GM19328 (cell line): Measurements from ENCODE around the gene LRFN4.

ENCODE experiments used
- ATAC-seq: cut with Tn5 transposase; IDR thresholded peaks from one replicate; pipeline ENCODE4 v1.9.1; 2021; ENCODE audit warnings: mild to moderate bottlenecking, moderate library complexity; ENCODE audit not compliant: unreplicated experiment

LRFN4 gene

DNA sequence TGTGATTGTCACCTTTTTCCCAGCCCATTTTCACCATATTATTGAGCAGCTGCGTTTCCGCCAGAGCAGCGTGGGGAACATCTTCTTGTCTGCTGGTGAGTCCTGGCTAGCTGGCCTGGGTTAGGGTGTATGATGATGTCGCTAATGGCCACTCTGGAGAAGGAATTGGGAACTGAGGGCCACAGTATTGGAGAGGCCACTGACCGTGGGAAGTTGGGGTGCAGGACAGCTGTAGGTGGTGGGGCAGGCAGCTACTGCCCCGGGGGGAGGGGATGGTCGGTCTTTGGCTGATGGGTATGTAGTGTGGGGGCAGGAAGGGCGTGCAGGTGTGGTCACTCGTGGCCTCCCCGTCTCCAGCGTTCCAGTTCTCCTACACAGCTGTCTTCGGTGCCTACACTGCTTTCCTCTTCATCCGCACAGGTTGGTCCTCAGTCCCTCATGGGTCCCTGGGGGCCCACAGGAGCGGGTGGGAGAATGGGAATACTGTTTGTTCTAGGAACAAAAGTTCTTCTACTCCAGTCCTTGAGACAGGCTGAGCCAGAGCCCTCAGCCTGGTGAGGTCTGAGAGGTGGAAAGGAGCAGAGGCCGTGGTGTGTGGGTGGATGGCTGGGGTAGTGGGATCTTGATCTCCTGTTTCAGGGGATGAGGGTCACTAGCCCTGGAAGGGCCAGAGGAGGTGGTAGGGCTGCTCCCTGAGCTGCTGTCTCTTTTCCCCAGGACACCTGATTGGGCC, 11.6 kb upstream of the LRFN4 start:
- ATAC-seq, result no peak

GRCh38 chr11:66845876-66846212, 11.0 kb upstream of the LRFN4 start:
- no peak for ATAC-seq

- ATAC-seq, result no peak
These were observed 10.2 kb upstream of the LRFN4 start for GRCh38 chr11:66846671-66847091.

DNA sequence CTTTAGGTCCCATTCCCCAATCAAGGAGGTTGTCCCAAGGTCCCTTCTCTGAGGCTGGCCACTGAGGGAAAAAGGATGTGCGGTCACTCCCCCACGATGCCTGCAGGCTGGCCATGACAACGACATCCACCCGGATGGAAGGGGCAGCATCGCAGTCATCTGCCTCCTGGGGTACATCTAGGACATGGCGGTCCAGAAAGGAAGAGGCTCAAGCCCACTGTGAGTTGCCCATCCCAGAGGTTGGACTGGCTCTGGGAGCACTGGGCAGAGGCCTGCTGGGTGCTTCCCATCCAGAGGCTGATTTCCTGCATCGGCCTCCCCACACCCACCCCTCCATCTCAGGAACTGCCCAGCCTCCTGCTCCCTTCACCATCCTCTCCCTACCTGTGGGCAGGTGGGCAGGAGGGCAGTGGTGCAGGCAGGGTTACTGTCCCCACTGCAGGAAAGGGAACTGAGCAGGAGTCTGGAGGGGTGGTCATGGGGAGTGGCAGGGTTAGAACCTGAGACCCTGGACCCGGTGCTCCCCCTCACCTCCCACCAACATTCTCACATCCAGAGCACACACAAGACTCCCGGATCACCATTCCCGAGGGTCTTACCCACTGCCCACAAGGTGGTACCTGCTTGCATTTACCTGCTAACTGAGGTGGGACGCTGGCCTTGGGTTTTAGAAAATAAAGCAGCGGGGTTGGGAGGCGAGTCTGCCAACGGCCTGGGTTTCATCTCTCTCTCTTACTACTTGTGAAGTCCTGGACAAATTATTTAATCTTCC, 9.2 kb upstream of the LRFN4 start:
- no peak for ATAC-seq

DNA sequence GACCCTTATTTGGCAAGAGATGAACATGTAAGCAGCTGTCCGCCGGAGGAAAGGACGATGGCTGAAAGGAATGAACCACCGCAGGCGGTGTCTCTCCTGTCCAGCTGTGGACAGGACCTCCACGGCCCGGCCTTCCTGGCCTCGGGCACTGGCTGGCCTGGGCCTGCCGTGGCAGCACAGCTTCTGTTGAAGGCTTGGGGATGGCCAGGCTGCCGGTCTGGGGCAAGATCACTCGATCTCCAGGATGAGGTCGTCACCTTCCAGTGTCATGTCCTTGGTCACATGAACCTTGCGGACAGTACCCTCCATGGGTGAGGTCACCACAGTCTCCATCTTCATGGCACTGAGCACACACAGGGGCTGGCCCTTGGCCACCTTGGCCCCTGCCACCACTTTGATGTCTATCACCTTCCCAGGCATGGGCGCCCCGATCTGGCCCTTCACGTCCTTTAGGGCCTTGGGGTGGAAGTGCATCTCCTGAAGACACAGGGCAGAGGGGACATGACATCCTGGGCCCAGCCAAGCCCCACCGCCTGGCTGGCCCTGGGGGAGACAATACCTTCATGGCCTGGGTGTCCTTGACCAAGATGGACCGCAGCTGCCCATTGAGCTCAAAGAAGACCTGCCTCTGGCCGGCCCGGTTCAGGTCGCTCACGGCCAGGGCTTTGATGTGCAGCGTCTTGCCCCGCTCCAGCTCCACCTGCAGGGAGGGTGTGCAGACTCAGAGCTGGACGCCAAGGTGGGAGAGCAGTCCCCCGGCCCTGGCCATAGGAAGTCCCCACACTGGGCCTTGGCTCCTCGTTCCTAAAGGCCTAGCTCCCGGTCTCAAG, 8.0 kb upstream of the LRFN4 start:
- ATAC-seq, result no peak

GRCh38 chr11:66849501-66850234, 7.2 kb upstream of the LRFN4 start:
- ATAC-seq, result no peak

- no peak for ATAC-seq
These were observed 6.7 kb upstream of the LRFN4 start for GRCh38 chr11:66850235-66850587.

DNA sequence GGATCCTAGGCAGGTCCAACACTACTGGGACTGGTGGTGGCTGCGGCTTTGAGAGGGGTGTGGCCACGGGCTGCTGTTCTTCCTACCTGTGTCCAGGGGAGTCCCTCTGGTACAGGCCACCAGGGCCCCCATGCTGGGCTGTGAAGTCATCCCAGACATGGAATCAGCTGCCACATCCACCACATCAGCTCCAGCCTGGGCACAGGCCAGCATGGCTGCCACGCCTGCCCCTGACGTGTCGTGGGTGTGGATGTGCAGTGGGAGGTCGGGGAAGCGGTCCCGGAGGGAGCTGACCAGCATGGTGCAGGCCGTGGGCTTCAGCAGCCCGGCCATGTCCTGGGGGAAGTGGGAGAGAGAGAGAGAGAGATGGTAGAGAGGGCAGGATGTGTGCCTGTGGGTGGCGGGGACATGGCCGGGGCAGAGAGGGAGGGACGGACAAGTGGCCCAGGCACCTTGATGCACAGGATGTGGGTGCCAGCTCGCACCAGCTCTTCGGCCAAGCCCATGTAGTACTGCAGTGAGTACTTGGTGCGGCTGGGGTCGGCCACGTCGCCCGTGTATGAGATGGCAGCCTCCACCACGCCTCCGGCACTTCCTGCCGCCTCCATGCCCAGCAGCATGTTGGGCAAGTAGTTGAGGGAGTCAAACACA, 6.2 kb upstream of the LRFN4 start:
- no peak for ATAC-seq

DNA sequence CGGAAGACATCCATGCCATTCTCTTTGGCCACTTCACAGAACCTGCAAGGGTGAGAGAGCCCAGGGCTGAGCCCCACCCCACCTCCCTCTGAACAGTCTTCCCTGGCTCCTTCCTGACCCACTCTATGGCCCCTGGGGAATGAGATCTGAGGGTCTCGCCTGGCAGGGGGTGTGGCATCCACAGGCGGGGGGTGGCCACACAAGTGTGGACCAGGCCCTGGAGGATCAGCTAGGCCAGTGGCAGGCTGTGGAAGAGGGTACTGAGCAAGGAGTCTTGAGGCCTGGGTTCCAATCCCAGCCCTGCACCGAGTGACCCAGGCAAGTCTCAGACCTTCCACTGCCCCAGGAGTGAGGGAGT, 5.6 kb upstream of the LRFN4 start:
- ATAC-seq, result no peak

DNA sequence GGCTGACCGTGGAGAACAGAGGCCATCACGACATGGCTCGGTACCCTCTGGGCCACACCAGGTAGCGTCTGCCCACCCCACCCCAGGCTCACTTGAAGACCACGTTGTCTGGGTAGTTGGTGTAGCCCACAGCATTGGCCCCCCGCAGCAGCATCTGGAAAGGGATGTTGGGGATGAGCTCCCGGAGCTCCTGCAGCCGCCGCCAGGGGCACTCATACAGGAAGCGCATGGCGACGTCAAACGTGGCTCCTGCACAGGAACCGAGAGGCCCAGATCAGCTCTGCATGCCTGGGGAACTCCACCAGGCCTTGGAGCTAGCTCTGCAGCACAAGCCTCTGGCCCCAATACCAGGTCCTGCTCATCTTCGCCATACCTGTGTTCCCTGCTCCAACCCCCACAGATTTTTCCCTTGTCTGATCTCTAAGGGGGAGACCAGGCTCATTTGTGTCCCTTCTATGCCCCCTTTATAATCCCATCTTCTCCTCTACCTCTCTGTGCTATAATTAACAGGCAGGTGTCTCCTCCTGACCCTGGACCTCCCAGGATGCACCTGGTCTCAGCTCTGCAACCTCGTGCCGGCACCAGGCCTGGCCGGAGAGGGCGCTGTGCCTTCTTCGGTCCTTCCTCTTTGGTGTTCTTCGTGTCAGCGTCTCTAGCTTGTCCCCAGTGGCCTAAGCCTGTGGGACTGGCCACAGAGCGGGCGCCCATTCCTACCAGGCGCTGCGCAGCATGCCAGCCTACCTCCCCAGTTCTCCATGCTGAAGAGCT, 5.0 kb upstream of the LRFN4 start:
- no peak for ATAC-seq

DNA sequence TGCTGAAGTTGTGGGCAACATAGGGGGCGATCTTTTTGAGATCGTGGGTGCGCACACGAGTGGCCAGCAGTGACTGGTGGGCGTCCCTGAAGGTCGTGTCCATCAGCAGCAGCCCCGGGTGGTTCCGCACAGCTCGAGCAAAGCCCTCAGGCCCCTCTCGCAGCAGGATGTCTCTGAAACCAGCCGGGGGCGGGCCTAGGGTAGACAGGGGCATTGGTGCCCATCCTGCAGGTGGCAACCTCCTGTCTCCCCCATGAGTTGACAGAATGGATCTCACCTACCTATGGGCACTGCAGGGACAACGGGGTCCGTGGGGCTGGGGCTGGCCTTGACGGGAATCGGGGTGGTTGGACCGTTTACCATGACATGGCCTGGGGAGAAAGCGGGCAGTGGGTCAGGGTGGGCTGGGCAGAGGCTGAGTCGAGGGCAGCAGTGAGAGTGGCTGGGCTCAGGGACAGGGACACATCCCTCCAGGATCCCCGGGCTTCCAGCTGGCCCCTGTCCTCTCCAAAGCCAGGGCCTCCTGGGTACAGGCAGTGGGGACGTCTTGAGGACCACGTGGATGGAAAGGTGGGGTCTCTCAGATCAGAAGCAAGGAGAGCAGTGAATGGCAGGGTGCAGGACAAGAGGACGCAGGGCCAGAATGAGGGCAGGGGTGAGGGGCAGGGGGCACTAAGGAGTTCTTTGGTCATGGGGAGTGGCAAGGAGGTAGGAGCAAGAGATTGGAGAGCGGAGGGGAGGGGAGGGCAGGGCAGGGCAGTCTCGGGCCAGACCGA, 4.2 kb upstream of the LRFN4 start:
- no peak for ATAC-seq

GRCh38 chr11:66853242-66854229, 3.3 kb upstream of the LRFN4 start:
- ATAC-seq, result no peak

DNA sequence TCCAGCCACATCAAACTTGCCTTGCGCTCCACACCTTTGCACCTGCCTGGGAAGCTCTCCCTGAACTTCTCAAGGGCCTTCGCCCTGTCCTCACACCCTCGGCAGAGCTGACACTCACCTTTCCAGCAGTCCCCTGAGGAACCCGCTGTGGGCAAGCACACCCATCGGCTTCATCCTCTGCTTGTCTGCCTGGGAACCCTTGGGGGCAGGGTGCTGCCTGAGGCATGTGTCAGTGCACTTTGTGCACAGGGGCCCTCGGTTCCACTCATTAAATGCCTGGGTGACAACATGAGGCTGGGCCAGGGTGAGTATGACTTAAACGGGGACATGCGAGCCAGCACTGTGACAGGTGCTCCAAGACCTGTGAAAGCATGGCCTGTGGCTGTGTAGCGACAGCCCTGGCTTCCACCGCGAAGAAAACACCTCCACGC, 2.6 kb upstream of the LRFN4 start:
- no peak for ATAC-seq

DNA sequence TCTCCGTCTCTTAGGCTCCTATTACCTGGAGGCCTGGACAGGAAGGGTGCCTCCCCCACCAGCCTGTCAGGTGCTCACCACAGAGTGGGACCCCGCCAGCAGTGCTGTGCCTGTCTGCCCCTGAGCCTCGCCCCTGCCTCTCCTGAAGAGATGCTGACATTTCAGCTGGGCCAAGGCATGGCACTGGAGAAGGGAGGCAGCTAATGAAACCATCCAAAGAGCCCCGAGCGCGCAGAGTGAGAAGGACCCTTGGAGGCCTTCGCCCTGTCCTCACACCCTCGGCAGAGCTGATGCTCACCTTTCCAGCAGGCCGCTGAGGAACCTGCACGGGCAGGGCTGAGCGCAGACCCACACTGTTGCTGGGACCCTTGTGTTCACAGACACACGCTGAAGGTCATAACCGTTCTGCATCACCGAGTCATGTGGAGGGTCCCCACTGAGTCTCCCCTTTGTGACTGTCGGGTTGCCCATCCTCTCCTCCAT, 2.1 kb upstream of the LRFN4 start:
- ATAC-seq, result no peak

GRCh38 chr11:66855574-66856495, 1.0 kb upstream of the LRFN4 start:
- ATAC-seq, result no peak

- no peak for ATAC-seq
These were observed 516 bp downstream of the LRFN4 start for GRCh38 chr11:66857234-66857926.
